GM18499 (cell line): Measurements from ENCODE around the gene LCT.
"Not testable (repeated sequence)": the region's sequence is repeated elsewhere in the genome, so short reads cannot be mapped to it uniquely, and the experiment has no call there.

Source experiments
- ATAC-seq: cut with Tn5 transposase; IDR thresholded peaks from one replicate; pipeline ENCODE4 v1.9.1; 2021; ENCODE audit warnings: moderate number of reproducible peaks; ENCODE audit not compliant: insufficient read depth, unreplicated experiment

LCT gene

DNA sequence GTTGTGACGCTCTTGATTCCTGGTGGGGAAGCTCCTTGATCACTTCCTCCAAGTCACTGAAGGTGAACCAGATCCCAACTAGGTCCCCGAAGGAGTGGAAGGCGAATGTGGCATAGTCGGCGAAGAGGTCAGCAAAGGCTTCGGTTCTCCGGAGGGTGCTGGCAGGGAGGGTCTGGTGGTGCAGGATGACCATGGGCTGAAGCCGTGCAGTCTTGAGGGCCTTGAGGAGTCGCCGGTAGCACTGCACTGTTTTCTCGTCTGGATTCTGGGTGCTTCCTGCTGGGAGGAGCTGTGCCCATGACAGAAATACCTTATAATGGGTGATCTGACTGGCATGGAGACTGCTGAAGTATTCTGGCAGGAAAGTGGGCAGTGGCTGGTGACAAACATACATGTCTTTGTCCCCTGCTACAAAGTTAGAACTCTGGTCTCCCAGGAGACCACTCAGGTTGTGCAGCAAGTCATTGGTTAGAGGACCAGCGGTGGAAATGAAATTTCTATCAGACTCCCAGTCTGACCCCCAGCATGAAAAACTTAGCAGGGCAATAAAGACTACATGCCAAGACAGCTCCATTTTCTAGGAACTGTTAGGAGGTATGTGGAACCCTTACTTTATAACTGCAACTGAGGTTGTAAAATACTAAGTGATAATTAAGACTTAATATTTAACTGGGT lies at the start of gene LCT:
Gene LCT, minus strand, starts transcription at position 589 of the 675 bp plus-strand sequence. Its CDS starts 15 bp downstream, at position 574.
- no peak for ATAC-seq

DNA sequence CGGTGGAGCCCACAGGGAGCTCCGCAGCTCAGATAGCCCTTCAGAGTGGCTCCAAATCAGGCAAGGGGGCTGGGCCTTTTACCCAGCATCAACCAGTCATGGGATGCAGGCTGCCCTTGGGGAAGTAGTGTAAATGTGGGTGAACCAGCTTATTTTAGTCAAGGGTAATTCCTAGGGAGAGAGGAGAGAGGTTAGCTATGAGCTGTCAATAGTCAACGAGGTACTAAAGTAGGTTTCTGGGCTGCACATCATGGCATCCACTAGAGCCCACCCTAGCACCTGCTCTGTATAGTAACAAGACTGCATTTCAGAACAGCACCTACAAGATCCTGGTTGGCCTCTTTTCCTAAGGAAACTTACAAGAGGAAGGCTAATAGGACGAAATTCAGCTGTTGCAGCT lies 48.7 kb upstream of the LCT start:
- no peak for ATAC-seq

DNA sequence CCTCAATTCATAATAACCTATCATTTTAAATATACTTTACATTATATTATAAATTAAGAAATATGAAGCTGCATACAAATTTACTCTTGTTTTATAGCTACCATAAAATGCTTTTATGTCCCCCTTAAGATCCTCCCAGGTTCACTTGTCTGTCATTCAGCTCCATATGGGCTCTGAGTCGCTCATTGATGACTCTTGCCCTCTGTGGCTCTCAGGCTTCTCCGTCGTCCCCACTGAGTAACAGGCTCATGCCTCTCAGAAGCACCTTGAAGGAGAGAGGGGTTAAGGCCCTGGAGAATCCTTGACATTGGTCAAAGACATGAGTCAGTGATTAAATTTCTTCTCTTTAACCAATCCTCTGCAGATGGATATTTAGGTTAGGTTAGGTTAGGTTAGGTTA lies 45.4 kb upstream of the LCT start:
- no peak for ATAC-seq

DNA sequence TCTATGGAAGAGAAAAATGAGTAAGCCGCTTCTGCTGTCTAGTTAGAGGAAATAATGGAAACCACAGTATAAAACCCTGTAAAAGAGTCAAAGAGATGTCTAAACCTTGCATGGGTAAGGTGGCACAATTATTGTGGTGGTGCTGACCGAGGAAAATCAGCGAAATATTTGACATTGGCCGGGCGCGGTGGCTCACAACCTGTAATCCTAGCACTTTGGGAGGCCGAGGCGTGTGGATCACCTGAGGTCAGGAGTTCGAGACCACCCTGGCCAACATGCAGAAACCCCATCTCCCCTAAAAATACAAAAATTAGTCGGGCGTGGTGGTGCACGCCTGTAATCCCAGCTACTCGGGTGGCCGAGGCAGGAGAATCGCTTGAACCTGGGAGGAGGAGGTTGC lies 39.8 kb upstream of the LCT start:
- ATAC-seq, result not testable (repeated sequence)

DNA sequence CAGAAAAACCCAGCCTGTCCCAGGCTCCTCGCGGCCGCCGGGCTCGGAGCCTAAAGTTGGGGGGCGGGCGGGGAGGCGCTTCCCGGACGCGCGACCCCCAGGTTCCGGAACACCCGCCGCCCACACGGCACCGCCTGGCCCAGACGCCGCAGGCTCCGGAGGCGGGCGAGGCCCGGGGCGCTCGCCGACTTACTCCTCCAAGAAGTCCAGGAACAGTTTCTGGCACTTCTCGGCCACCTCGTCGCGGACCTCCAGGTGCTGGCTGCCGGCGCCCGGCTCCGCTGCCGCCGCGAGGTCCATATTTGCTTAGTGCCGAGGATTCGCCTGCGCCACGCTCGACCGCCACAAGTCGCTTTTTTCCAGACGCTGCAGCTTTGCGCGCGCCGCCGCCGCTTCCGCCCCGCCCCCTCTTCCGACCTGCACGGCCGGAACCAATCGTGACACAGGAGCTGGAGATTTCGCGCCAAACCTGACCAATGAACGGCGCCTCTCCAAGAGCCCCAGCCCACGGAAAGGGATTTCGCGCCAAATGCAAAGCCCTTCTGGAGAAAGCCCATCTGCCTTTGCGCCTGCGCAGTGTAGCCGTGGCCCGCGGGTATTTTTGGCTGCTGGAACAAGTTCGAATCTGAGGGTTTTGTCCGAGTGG lies 39.2 kb upstream of the LCT start, which contains the start of gene MCM6:
Gene MCM6, minus strand, starts transcription at position 378 of the 646 bp plus-strand sequence. Its CDS starts 78 bp downstream, at position 300.
- peak; percentile 62 for ATAC-seq

DNA sequence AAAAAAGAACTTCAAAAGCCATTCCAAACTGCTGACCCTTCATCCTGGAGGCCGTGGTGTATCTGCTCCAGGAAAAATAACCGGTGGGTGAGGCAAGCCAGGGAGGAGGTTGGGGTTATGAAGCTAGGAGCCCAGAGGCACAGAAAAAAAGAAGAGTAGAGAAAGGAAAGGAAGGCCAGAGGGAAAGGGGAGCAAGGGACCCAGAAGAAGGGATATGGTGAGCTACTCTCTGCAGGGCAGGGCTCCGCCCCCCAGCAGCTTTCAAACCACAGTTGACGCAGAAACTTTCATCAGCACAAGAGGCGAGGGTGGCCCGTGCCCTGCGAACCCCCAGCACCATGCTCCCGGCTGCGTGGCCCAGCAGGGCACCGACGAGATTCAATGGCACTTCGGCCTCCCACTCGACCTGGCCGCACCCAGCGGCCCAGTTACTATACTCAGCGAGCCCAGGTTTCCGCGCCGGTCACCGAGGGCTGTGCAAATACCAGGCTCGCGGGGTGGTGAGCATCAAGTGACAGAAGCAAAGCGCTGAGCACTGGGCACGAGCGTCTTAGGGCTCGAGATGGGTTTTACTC lies 38.6 kb upstream of the LCT start:
- ATAC-seq, result peak; percentile 49

DNA sequence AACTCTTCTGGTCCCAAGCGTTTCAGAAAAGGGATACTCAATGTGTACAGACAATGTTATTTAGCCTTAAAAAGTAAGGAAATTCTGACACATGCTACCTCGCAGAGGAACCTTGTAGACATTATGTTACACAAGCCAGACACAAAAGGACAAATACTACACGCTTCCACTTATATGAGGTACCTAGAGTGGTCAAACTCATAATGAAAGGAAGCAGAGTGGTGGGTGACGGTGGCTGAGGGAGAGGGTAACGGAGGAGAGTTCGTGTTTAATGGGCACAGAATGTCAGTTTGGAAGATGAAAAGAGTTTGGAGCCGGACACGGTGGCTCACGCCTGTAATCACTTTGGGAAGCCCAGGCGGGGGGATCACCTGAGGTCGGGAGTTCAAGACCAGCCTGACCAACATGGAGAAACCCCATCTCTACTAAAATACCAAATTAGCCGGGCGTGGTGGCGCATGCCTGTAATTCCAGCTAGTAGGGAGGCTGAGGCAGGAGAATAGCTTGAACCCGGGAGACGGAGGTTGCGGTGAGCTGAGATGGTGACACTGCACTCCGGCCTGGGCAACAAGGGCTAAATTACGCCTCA lies 37.9 kb upstream of the LCT start:
- ATAC-seq, result no peak

DNA sequence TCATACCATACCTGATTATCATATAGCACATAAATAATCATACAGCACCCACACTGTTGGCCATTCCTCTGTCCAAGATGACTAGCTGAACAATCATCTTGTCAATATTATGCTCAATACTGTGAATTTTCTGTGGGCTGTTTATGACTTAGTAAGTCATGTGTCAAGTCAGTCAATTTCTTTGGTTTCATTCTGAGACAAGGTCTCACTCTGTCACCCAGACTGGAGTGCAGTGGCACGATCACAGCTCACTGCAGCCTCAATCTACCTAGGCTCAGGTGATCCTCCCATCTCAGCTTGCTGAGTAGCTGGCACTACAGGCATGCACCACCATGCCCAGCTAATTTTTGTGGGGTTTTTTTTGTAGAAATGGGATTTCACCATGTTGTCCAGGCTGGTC lies 33.6 kb upstream of the LCT start:
- ATAC-seq, result peak; percentile 54

DNA sequence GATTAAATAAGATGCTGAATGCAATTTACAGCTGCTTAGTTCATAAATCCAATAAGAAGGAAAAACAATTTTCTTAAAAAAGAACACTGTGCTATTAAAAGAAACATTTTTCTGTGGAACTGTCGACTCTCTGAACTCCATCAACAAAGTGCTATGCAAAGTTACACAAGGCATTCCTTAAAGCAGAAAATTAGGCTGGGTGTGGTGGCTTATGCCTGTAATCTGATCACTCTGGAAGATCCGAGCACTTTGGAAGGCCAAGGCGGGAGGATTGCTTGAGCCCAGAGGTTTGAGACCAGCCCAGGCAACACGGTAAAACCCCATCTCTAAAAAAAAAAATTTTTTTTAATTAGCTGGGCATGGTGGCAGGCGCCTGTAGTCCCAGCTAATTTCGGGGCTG lies 26.2 kb upstream of the LCT start:
- no peak for ATAC-seq

DNA sequence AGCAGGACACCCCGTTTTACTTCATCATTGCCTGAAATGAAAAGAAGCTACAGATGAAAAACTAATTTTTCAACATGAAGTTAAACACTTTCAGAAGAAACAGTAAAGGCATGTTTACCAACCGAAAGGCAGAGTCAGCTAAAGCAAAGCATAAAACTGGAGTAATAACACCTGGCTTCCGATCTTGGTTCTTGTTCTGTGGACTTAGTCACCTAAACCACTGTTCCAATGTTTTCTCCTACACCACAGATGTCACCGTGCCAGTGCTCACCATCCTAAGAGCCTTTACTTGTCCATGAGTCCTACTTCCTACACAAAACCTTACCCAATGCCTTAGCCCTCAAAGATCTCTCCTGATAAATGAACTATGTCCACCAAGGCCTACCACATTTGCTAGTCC lies 25.7 kb upstream of the LCT start:
- no peak for ATAC-seq

DNA sequence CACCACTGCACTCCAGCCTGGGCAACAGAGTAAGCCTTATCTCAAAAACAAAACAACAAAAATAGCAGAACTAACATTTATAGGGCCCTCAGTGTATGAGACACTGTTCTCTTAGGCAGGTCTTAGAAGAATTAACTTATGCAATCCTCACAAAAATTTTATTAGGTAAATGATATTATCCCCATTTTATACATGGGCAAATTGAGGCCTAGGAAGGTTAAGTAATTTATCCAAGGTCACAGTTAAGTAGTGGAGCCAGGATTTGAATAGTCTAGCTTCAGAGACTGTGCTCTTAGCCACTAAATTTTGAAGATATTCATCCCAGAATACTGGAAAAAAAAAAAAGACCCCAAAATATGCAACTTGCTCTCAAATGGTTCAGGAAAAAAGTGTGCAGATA lies 16.4 kb upstream of the LCT start:
- ATAC-seq, result no peak

DNA sequence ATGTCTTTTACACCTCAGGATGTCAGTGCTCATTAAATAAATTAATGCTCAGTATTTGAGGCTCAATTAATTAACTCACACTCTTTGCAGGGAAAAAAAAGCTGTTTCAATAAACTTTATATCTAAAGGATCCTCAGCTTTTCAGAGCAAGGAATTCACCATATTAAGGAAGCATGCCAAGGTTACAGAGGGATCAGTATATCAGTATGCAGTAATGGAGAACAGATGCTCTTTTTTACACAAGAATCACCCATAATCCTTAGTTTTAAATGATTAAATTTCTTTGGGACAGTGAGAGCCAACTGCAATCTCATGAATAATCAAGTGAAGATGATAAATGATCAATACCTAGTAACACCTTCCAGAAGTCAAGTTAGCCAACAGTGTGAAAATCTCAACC lies 14.9 kb upstream of the LCT start:
- no peak for ATAC-seq

DNA sequence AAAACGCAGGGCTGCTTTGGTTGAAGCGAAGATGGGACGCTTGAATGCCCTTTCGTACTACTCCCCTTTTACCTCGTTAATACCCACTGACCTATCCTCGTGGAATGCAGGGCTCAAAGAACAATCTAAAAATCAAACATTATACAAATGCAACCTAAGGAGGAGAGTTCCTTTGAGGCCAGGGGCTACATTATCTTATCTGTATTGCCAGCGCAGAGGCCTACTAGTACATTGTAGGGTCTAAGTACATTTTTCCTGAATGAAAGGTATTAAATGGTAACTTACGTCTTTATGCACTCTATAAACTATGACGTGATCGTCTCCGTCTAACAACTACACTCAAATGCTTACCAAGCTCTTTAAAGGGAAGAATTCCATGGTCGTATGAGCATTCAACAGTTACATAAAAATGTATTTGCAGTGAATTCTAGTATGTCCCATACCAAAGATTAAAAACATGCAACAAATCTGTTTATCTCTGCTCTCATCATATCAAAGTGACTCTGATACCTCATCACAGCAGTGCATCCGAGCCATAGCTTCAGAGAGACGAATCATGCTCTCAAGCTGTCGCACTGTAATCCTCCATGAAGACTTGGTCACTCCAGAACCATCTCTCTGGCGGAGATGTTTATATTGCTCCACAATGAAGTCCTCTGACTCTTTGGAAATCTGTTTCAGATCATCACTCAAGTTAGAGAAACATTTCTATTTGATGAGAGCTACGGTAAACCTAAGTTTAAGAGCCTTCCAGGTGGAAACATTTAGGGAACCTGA lies 14.1 kb upstream of the LCT start:
- ATAC-seq, result no peak

DNA sequence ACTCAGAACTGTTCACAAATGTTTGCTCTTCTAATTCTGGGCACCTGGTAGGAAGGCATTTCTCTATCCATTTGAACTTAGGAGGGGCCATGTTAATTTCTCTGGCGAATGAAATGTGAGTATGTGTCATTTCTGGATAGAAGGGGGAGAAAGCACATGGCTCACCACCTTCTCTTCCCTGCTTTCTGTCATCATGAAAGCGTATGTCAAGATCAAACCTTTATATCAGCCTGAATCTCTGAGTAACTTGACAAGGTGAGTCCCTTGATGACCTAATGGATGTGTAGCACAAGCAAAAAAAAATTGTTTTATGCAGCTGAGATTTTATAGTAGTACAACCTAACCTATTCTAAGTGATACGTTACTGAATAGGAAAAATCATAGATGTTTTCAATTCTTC lies 12.1 kb upstream of the LCT start:
- no peak for ATAC-seq

DNA sequence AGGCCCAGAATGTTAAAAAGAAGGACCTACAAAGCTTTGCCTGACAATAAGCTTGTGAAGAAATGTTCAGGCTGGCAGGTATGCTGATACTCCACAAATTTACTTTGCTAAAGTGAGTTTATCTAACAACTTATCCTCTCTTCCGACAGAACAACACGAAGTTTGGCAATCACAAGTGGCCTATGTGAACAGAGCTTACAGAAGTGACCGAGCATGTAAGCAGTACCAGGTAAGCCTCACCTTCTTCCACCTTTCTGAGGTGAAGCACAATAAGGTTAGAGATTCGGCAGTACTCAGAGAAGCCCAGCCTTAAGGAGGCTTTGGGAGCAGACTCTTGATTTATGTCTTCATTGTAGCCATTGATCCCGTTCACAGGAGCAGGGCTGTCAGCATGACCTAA lies 9.0 kb upstream of the LCT start:
- ATAC-seq, result no peak

DNA sequence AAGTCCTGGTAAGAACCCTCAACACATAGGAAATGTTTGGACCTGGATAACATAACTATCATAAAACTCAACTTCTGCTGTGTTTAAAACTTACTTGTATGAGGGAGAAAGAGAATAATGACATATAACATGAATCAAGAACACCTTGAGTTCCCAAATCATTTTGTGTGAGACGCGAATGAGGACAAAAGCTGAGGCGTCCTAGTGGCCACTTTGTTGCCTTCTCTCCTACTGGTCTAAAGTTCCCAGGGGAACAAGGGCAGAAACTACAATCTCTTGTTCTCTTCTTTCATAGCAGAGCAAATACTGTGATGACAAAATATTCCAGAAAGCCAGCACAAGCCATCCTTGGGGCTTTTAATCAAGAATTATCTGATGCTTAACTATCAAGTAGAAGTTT lies 8.3 kb upstream of the LCT start:
- no peak for ATAC-seq

DNA sequence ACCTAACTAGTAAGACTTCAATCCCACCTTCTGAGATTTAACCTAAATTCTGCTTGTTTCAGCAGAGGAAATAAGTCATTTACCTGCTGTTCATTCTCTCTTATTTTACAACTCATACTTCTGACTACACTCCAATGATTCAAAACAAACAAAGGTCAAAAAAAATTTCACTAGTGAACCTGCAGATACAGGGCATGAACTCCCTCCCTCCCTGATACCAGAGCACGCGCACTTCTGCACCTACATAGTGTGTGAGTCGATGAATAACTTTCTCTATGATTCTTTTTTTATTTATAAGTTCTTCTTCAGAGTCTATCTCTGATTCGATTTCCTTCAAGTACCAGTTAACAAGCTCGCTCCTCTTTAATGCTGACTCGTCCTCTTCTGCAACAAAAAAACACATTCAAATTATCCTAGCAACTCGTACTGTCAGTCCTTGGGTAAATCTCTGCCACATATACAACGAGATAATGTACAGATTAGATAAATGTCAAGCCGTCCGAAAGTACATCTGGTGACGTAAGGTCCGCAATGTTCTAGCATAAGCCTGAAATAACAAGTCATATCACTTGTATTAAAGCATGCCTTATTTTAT lies 7.4 kb upstream of the LCT start:
- no peak for ATAC-seq

DNA sequence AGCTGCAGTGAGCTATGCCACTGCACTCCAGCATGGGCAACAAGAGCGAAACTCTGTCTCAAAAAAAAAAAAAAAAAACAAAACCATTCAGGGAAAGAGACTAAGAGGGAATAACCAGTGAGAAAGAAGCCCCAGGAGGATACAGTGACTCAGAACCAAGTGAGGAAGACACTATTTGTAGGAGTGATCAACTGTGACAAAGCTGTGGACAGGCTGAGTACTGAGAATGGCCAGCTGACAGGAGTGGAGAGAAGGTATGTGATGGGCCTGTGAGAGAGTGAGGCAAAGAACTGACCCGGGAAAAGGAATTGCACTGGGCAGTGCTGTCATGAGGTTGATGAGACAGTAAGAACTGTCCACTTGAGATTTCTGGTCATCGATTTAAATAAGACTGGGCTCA lies 6.7 kb upstream of the LCT start:
- no peak for ATAC-seq

DNA sequence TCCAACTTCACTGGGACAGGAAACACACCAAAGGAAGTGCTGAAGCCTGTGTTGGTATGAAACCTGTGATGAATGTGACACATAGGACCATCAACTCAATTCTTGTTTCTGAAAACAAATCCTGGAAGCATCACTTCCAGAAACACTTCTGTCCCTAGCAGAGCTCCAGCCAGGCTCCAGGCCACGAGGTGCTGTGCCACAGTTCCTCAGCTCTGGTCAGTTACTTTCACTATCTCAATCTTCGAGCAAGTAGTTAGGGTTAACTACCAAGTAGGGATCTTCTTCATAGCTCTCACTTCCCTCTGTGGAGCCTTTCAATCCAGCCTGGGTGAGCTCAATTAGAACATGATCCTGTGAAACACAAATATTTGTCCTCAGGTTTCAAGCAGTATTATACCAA lies 3.6 kb upstream of the LCT start:
- ATAC-seq, result no peak

DNA sequence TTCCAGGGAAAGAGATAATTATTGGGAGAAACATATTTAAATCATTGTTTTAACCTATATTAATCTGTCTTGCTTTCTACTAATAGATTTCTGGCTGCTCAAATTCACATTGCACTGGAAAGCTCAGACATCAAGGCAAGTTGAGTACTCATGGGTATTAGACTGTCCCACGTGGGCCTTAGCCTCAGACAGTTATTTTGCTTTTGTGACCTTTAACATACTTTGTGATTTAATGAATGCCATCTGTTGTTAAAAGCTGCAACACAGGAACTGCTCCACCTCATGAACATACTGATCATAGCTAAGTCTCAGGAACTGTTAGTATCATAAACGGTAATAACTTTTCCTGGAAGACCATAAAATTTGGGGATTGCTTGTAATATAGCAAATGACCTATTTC lies 2.7 kb upstream of the LCT start:
- no peak for ATAC-seq
